ENCODE measurements around the gene ATG16L2.
A peak's percentile ranks its signal among the peaks of the same experiment; 100 is the strongest.

- peak in 4 of 5 experiments; percentile 9 to 63 (median 40) for TF ChIP-seq CTCF (IDR thresholded peaks at IDR 0.05)
- no peak for TF ChIP-seq POLR2A (IDR thresholded peaks at IDR 0.05)
These were observed 7.9 kb downstream of the ATG16L2 start for GRCh38 chr11:72821920-72822799.

Data from tibial nerve (tissue), 3 donors.